Skeletal muscle satellite cell (primary cell): ENCODE results near the gene CAMTA1.

Source experiments
- H3K27me3 ChIP-seq: 2 replicates; pipeline ENCODE4 v1.7.0; 2013; ENCODE audit warnings: low read length; ENCODE audit not compliant: control insufficient read depth, insufficient read depth
- H3K36me3 ChIP-seq: 2 replicates; pipeline ENCODE4 v1.7.0; 2013; ENCODE audit warnings: mild to moderate bottlenecking, control low read depth, low read length; ENCODE audit not compliant: insufficient read depth
- H3K4me1 ChIP-seq: 2 replicates; pipeline ENCODE4 v1.7.0; 2013; ENCODE audit warnings: low read length; ENCODE audit not compliant: control insufficient read depth, insufficient read depth
- H3K4me2 ChIP-seq: 2 replicates; pipeline ENCODE4 v1.7.0; 2013; ENCODE audit warnings: mild to moderate bottlenecking, low read length
- H3K4me3 ChIP-seq: 2 replicates; pipeline ENCODE4 v1.7.0; 2013; ENCODE audit warnings: low read length
- H3K9ac ChIP-seq: 2 replicates; pipeline ENCODE4 v1.7.0; 2013; ENCODE audit warnings: mild to moderate bottlenecking, low read depth, low read length, moderate library complexity
- H3K9me3 ChIP-seq: replicated peaks from 2 replicates; pipeline ENCODE4 v1.7.0; 2013; ENCODE audit warnings: mild to moderate bottlenecking, control low read depth, low read length

Gene CAMTA1

DNA sequence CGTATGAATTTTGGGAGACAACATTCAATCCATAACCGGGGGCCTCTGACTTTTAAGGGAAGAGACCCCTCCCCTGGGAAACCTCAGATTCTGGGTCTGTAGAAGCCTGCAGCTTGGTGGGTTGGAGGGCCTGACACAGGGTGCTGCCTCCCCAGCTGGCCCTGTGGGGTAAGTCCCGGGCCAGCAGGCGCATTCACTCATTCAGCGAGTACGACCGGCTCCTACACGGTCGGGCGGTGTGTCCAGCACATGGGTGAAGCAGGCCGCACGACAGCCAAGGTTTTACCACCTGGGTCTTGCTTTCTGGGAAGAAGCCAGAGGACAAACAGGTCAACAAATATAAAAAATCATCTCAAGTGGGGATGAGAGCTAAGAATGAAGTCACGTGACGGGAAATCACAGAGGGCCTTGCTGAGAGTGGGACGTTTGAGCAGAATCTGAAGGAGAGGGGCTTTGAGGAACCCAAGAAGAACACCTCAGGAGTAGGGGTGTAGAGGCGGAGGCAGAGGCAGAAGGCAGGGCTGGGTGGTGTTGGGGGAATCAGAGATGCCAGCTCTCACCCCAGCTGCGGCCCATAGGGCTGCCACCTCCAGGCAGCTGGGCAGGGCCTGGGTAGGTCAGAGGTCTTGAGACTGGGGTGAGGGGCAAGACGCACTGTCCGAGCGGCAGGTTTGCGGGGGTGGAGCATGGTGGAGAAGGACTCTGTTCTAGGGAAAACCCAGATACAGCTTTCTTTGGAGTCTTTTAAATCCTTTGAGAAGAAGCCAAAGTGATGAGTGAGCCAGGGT is 652.5 kb downstream of the CAMTA1 start:
- no peaks in the 10 kb centered on the region for H3K9me3 ChIP-seq
- H3K4me2 ChIP-seq = no peak overlapping the region
- no peaks in the 10 kb centered on the region for H3K4me1 ChIP-seq
- no peaks in the 10 kb centered on the region for H3K27me3 ChIP-seq
- no peak overlapping the region for H3K9ac ChIP-seq
- no peak overlapping the region for H3K4me3 ChIP-seq
- no peaks in the 10 kb centered on the region for H3K36me3 ChIP-seq

DNA sequence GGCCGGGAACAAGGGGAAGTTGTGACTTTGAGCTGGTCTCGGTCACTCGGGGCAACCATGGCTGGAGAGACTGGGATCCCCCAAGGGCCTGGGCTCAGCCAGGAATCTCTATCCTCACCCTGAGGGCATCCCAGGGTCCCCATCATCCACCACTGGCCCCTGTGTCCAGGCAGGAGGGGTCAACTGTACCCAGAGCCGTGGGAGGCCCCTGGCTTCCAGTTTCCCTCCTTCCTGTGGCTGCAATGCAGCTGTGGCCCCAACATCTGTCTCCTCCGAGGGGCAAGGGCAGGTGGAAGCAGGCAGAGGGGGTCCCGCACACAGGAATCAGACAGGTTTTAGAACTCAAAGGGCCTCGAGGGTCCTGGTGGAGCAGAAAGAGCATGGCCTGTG is 653.1 kb downstream of the CAMTA1 start:
- Histone ChIP-seq H3K27me3 (no peaks in the 10 kb centered on the region), H3K36me3 (no peaks in the 10 kb centered on the region), H3K4me1 (no peaks in the 10 kb centered on the region), H3K4me2 (no peak overlapping the region), H3K9me3 (no peaks in the 10 kb centered on the region), H3K9ac (no peak overlapping the region), H3K4me3 (no peak overlapping the region)

DNA sequence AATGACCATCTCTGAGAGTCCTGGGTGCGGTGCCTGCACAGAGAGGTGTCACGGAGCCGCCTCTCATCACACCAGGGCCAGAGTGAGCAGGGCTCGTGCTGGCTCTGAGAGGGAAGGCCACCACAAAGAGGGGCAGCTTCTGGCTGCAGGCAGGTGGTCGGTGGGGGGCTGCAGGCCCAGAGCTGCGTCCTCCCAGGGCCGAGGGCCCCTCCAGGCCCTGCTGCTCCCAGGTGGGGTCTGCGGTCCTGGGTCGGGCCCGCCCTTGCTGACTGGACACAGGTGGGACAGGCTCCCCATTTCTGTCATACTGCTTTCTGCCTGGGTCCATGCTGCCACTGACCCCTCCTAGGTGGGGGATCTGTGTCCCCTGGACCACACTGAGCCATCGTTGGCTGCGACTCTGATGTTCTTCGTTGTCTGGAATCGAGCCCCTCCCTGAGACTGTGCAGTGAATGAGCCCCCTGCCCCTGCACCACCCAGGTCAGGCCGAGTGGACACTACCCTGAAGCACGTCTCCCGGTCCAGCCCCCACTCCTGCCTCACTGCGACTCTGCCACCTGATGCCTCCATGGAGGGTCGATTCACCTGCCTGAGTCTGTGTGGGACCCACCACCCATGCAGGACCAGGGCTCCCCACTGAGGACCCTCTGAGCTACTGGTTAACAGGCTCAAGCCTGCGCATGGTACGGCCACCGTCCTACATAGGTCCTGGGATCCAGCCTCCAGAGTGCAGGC is 653.8 kb downstream of the CAMTA1 start:
- Histone ChIP-seq H3K4me2 (no peak overlapping the region), H3K4me3 (no peak overlapping the region), H3K4me1 (no peaks in the 10 kb centered on the region), H3K9me3 (no peaks in the 10 kb centered on the region), H3K27me3 (no peaks in the 10 kb centered on the region), H3K36me3 (no peaks in the 10 kb centered on the region), H3K9ac (no peak overlapping the region)

DNA sequence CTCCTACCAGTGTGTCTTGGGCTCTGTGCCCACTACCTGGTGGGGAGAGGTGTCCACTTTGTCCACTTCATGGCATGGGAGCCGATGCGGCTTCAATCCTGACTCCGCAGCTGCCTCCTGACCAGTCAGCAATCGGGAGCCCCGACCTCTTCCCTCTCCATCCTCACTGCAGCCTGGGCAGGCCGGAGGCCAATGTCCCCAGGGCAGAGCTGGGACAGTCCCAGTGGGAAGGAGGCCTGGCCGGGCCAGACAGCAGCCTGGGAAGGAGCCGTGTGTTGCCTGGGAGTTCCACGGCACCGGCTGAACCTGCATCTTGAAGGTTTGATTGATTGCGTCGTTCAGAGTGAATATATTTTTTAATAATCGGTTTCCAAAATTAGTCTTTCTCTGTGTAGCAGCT is 654.9 kb downstream of the CAMTA1 start:
- H3K9ac ChIP-seq = no peak overlapping the region
- H3K36me3 ChIP-seq = no peaks in the 10 kb centered on the region
- no peaks in the 10 kb centered on the region for H3K4me1 ChIP-seq
- no peaks in the 10 kb centered on the region for H3K9me3 ChIP-seq
- H3K4me3 ChIP-seq = no peak overlapping the region
- no peak overlapping the region for H3K4me2 ChIP-seq
- no peaks in the 10 kb centered on the region for H3K27me3 ChIP-seq

DNA sequence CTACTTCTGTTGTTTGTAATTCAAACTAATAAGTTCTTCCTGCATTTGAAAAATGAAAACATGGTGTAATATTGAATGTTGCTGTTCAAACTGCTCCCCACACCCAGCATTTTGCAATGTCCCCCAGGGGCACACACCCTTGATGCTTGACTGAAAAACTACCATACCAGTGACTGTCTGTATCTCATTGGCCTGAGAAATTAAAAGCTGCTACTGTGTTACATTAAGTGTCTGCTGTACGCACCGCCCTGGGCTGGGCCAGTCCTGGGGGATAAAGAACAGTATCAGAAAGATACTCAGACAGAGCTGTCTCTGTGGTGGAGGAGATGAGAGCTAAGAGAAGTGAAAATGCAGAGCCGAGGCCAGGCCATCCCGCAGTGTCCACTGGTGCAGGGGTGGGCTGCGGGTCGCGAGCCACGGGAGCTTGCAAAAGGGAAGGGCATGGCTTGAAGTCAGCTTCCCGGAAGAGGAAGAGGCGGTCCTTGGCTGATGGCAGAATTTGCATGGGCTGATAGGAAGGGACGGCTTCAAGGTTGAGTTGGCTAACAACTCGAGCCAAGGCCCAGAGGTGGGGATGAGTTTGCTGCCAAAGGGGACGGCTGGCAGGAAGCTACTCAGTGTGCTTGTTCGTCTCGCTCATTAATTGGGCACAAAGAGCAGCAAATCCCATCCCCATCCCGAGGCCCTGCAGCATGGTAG is 656.0 kb downstream of the CAMTA1 start:
- Histone ChIP-seq H3K9ac (no peak overlapping the region), H3K4me2 (no peak overlapping the region), H3K27me3 (no peaks in the 10 kb centered on the region), H3K4me3 (no peak overlapping the region), H3K4me1 (no peaks in the 10 kb centered on the region), H3K36me3 (no peaks in the 10 kb centered on the region), H3K9me3 (no peaks in the 10 kb centered on the region)

DNA sequence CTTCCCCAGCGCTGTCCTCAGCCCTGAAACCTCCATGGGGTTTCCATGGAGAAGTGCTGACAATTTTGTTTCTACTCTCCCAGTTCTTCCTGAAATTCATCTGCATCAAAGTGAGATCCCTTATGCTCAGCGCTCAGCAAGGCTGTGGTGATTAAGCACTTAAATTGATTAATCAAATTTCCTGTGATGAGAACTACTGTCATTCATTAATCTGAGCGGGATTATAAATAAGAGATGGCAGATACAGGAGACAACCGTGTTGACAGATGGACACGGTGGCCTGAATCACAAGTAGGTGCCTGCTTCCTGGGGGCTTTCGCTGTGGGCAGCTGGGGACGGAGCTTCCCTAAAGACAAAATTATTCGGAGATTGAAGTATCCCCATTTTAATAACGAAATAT is 656.8 kb downstream of the CAMTA1 start:
- Histone ChIP-seq H3K27me3 (no peaks in the 10 kb centered on the region), H3K4me1 (no peaks in the 10 kb centered on the region), H3K9me3 (no peaks in the 10 kb centered on the region), H3K4me2 (no peak overlapping the region), H3K36me3 (no peaks in the 10 kb centered on the region), H3K4me3 (no peak overlapping the region), H3K9ac (no peak overlapping the region)

DNA sequence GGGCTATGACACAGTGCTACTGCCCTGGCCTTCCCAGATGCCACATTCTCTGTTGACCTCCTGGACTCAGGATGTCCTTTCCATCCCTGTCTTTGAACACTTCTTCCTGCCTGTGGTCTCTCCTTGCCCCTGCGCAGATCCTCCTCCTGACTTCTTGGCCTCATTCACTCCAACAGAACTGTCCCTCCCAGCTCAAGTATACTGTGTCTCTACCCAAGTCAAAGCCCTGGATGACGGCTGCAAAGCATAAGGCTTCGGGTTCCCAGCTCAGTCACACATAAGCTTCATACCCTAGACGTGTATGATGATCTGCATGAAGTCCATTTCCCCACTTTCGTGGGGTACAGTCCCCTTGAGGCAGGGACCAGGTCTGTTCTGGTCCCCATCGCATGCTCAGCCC is 657.7 kb downstream of the CAMTA1 start:
- Histone ChIP-seq H3K4me2 (no peak overlapping the region), H3K4me3 (no peak overlapping the region), H3K36me3 (no peaks in the 10 kb centered on the region), H3K9ac (no peak overlapping the region), H3K27me3 (no peaks in the 10 kb centered on the region), H3K9me3 (no peaks in the 10 kb centered on the region), H3K4me1 (no peaks in the 10 kb centered on the region)

DNA sequence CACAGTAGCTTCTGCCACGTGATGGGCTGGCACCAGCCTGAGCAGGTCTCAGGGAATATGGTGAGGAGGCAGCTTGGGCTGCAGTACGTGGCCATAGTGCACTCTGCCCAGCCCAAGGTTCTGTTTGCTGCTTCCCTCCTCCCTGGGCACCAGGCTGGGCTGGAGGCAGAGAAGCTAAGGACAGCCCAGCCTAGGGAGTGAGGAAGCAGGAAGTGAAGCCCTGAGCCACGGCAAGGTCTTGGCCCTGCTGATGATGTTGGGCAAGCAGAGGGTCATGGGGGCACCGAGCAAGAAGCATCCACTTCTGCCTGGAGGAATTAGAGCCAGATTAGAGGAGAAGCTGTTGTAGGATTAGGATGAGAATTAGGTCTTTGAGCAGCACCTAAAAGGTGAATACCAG is 659.1 kb downstream of the CAMTA1 start:
- Histone ChIP-seq H3K9me3 (no peaks in the 10 kb centered on the region), H3K4me1 (no peaks in the 10 kb centered on the region), H3K4me2 (no peak overlapping the region), H3K9ac (no peak overlapping the region), H3K36me3 (no peaks in the 10 kb centered on the region), H3K4me3 (no peak overlapping the region), H3K27me3 (no peaks in the 10 kb centered on the region)

DNA sequence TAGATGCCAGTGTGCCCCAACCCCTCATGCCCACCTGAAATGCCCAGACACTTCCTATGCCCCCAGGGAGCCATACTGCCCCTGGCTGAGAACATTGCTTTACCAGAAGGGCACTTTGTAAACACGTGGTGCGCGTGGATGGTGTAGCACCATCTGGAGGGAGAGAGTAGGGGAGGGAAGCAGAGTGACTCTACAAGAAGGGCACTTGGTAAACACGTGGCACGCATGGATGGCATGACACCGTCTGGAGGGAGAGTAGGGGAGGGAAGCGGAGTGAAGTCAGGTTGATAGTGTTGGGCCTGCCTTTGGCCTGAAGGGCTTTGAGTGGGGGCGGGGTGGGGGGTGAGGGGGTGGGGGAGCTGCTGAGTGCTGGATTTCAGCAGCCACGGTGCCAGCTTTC is 661.8 kb downstream of the CAMTA1 start:
- Histone ChIP-seq H3K4me2 (no peak overlapping the region), H3K9me3 (no peaks in the 10 kb centered on the region), H3K4me1 (no peaks in the 10 kb centered on the region), H3K4me3 (no peak overlapping the region), H3K27me3 (no peaks in the 10 kb centered on the region), H3K9ac (no peak overlapping the region), H3K36me3 (no peaks in the 10 kb centered on the region)

DNA sequence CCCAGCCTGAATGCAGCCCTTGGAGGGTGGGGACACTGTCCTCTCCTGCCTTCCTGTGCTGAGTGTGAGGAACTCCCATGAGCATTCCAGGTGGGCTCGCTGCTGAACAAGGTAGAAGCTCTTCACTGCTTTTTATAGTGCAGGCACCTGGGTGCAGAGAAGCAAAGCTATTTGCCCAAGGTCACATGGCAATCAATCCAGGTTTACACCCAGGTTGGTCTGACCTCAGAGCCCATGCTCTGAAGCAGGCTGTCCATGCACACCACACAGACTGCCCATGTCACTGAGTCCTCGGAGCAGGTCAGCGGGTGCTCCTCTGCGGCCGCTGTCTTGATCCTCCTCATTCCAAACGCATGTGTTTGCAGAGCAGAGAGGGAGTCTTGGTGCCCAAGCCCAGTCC is 662.5 kb downstream of the CAMTA1 start:
- H3K9me3 ChIP-seq = no peaks in the 10 kb centered on the region
- no peaks in the 10 kb centered on the region for H3K4me1 ChIP-seq
- no peak overlapping the region for H3K9ac ChIP-seq
- no peak overlapping the region for H3K4me2 ChIP-seq
- H3K4me3 ChIP-seq = no peak overlapping the region
- H3K27me3 ChIP-seq = no peaks in the 10 kb centered on the region
- no peaks in the 10 kb centered on the region for H3K36me3 ChIP-seq

DNA sequence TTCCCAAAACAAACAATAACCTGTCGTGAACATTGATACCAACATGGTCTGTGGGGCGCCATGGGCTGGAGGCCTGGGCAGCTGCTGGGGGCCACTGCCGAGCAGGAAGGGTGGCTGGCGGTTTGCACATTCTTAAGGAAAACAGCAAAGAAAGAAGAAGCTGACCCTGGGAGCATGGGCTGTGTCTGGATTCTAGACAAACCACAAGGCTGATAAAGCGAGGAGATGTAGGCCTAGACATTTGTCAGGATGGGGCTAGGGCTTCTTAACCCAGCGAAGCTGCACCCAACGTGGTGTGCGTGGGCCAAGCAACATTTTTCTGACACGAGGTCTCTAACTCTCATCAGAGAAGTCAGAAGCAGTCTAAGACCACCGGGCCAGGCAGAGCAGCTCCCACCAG is 663.7 kb downstream of the CAMTA1 start:
- H3K9ac ChIP-seq = no peak overlapping the region
- no peaks in the 10 kb centered on the region for H3K36me3 ChIP-seq
- no peaks in the 10 kb centered on the region for H3K4me1 ChIP-seq
- no peaks in the 10 kb centered on the region for H3K9me3 ChIP-seq
- H3K27me3 ChIP-seq = no peaks in the 10 kb centered on the region
- H3K4me3 ChIP-seq = no peak overlapping the region
- H3K4me2 ChIP-seq = no peak overlapping the region
